Daoy (cell line): ENCODE data around the gene STXBP6. TPM values are rescaled to one million over a fixed set of nuclear protein-coding genes. Genes with fewer than 3 reads are reported as not detected.

Source experiments
- DNase-seq: peaks from one replicate; pipeline ENCODE4 v3.0.0-alpha.2; 2015; ENCODE audit warnings: low read depth
- total RNA-seq: library from RNA; depleted of rRNA; stranded (reverse); fragments of >200 nt; shearing (Covaris generic); gene quantifications from 2 replicates; pipeline ENCODE4 v1.2.3, GENCODE V29; 2014

Gene STXBP6
- total RNA-seq, 1 experiment from 2014 or later = 2.9 TPM

- DNase-seq = no peak
These were observed 218.3 kb downstream of the STXBP6 start for GRCh38 chr14:24831677-24832076.

GRCh38 chr14:24829862-24830261, 220.1 kb downstream of the STXBP6 start:
- no peak for DNase-seq

GRCh38 chr14:24828486-24828885, 221.5 kb downstream of the STXBP6 start:
- no peak for DNase-seq

- DNase-seq = no peak
These were observed 223.6 kb downstream of the STXBP6 start for GRCh38 chr14:24826390-24826789.

GRCh38 chr14:24820616-24821015, 229.3 kb downstream of the STXBP6 start:
- no peak for DNase-seq

- no peak for DNase-seq
These were observed 231.1 kb downstream of the STXBP6 start for GRCh38 chr14:24818823-24819341.

GRCh38 chr14:24818058-24818822, 231.7 kb downstream of the STXBP6 start:
- no peak for DNase-seq

GRCh38 chr14:24817212-24818057, 232.5 kb downstream of the STXBP6 start:
- DNase-seq = peak; percentile 37

- no peak for DNase-seq
These were observed 233.1 kb downstream of the STXBP6 start for GRCh38 chr14:24816929-24817211.

- DNase-seq = no peak
These were observed 233.7 kb downstream of the STXBP6 start for GRCh38 chr14:24816011-24816928.

GRCh38 chr14:24815543-24815942, 234.4 kb downstream of the STXBP6 start:
- no peak for DNase-seq

- DNase-seq = no peak
These were observed 235.0 kb downstream of the STXBP6 start for GRCh38 chr14:24814944-24815343.

GRCh38 chr14:24814346-24814745, 235.6 kb downstream of the STXBP6 start:
- no peak for DNase-seq

- no peak for DNase-seq
These were observed 236.1 kb downstream of the STXBP6 start for GRCh38 chr14:24813819-24814259.

- DNase-seq = no peak
These were observed 236.7 kb downstream of the STXBP6 start for GRCh38 chr14:24813089-24813815.

GRCh38 chr14:24809135-24809534, 240.8 kb downstream of the STXBP6 start:
- no peak for DNase-seq

GRCh38 chr14:24808412-24808811, 241.5 kb downstream of the STXBP6 start:
- no peak for DNase-seq

GRCh38 chr14:24806061-24806678, 243.8 kb downstream of the STXBP6 start:
- DNase-seq = peak; percentile 56

GRCh38 chr14:24804552-24805212, 245.3 kb downstream of the STXBP6 start:
- no peak for DNase-seq

- no peak for DNase-seq
These were observed 245.9 kb downstream of the STXBP6 start for GRCh38 chr14:24803933-24804494.
